K562 (cell line): ENCODE measurements around the gene TRIM10.

Experiments
- ARID4B ChIP-seq: sonication (generic); formaldehyde crosslinking; IDR thresholded peaks from 2 replicates; pipeline ENCODE4 v1.8.0; 2022; ENCODE audit warnings: mild to moderate bottlenecking, missing genetic modification reagents
- CTCF ChIP-seq, 3 experiments: IDR thresholded peaks in 2 of 3; conservative IDR thresholded peaks in 1 of 3; 2 replicates each; pipeline ENCODE4 v1.5.1; 2011 to 2012; ENCODE audit warnings: low read length in 3 of 3, mild to moderate bottlenecking in 3 of 3, control low read depth in 2 of 3, improper control_type of control experiment in 1 of 3, inconsistent platforms in 1 of 3, low read depth in 1 of 3, mixed read lengths in 1 of 3, moderate library complexity in 1 of 3; ENCODE audit not compliant: insufficient read depth in 2 of 3
- ELF4 ChIP-seq: fragments of 450-650 bp; formaldehyde crosslinking; IDR thresholded peaks from 2 replicates; pipeline ENCODE4 v1.4.0; 2022; ENCODE audit warnings: missing genetic modification characterization
- HNRNPL ChIP-seq: fragments of 200-400 bp; formaldehyde crosslinking; IDR thresholded peaks from 2 replicates; pipeline ENCODE4 v1.6.1; 2017; ENCODE audit warnings: low read depth, mild to moderate bottlenecking, low read length
- KLF1 ChIP-seq: fragments of 450-650 bp; IDR thresholded peaks from 2 replicates; pipeline ENCODE4 v1.6.1; 2016; ENCODE audit warnings: missing genetic modification characterization, missing compliant biosample characterization
- KLF13 ChIP-seq: fragments of 450-650 bp; IDR thresholded peaks from 2 replicates; pipeline ENCODE4 v1.6.1; 2016; ENCODE audit warnings: missing genetic modification characterization, low read depth, mild to moderate bottlenecking, missing compliant biosample characterization, moderate library complexity, borderline replicate concordance
- POLR2A ChIP-seq: fragments of 450-650 bp; conservative IDR thresholded peaks from 2 replicates; pipeline ENCODE4 v1.6.1; 2016
- SIN3A ChIP-seq, 2 experiments: fragments of 150-350 bp in 1 of 2; IDR thresholded peaks; 2 replicates each; pipeline ENCODE4 v1.6.1; 2011 to 2016; ENCODE audit warnings: borderline replicate concordance in 2 of 2, low read depth in 2 of 2, low read length in 2 of 2, mild to moderate bottlenecking in 2 of 2, moderate library complexity in 2 of 2; ENCODE audit not compliant: control insufficient read depth in 1 of 2
- TF ChIP-seq, protein P1 (sequence below): fragments of 250-450 bp; sonication (Bioruptor Pico); IDR thresholded peaks from 2 replicates; pipeline ENCODE4 v1.6.1; 2021; ENCODE audit warnings: mild to moderate bottlenecking

DNA sequence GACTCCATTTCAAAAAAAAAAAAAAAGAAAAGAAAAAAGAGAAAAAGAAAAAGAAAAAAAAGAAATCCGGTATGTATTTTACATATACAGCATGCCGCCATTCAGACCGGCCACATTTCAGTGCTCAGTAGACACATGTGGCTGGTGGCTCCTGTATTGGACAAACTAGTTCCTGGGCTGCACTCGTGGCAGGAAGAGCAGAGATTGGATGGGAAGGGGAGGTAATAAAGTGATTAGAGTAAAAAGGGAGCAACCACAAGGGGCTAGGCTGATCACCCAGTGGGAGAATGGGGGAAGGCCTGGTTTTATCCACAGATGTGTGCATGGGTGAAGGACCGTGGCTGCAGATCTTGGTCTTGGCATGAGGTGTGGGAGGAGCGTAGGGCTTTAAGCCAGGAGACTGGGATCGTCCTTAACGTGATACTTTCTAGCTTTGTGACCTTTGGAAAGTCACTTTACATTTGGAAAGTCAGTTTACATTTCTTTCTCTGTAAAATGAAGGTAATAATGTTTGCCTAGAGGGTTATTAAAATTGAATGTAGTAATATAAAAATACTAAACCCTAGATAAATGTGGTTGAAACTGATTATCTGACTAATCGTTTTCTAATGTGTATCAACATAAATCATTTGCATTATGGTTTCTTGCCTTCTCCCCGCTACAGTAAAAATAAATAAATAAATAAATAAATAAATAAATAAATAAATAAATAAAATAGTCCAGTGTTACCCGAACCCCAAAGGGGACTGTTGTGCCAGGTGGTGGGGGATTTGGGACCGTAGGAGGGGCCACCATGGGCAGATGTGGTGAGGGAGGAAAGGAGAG lies 1.5 kb upstream of the TRIM10 start:
- no peak for TF ChIP-seq CTCF (IDR thresholded peaks at IDR 0.05 in 2 of 3, conservative IDR thresholded peaks at IDR 0.05 in 1 of 3; ENCODE audit: insufficient read depth in 2 of 3, low read depth in 1 of 3, low read length in 3 of 3)
- no peak for TF ChIP-seq ELF4 (CRISPR knock-in tag)
- no peak for TF ChIP-seq ARID4B (CRISPR knock-in tag)
- TF ChIP-seq KLF1 (tag): no peak
- no peak for TF ChIP-seq POLR2A
- no peak for TF ChIP-seq SIN3A (IDR thresholded peaks at IDR 0.05; ENCODE audit: borderline replicate concordance in 2 of 2, control insufficient read depth in 1 of 2, low read depth in 2 of 2, low read length in 2 of 2)
- no peak for TF ChIP-seq KLF13 (tag)
- no peak for TF ChIP-seq HNRNPL
- TF ChIP-seq, protein P1, sequence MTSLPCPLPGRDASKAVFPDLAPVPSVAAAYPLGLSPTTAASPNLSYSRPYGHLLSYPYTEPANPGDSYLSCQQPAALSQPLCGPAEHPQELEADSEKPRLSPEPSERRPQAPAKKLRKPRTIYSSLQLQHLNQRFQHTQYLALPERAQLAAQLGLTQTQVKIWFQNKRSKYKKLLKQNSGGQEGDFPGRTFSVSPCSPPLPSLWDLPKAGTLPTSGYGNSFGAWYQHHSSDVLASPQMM (CRISPR knock-in tag): no peak
